HL-60 (cell line): Measurements from ENCODE around the gene IMP3.

Source experiments
- DNase-seq, 2 experiments: peaks; one replicate each; pipeline ENCODE4 v3.0.0-alpha.2; 2010 to 2020; ENCODE audit warnings: low read depth in 1 of 2, low spot score in 1 of 2
- H3K27ac ChIP-seq: fragments of 250-450 bp; sonication (Bioruptor Pico); replicated peaks from 2 replicates; pipeline ENCODE4 v1.5.1; 2020; ENCODE audit warnings: mild to moderate bottlenecking, moderate library complexity
- H3K27me3 ChIP-seq: fragments of 250-450 bp; sonication (Bioruptor Pico); 2 replicates; pipeline ENCODE4 v1.5.1; 2021; ENCODE audit warnings: mild to moderate bottlenecking, moderate library complexity; ENCODE audit not compliant: insufficient read depth, poor library complexity, severe bottlenecking
- H3K4me3 ChIP-seq: replicated peaks from 2 replicates; pipeline ENCODE4 v1.5.1; 2011; ENCODE audit warnings: mild to moderate bottlenecking, control low read depth, low read length; ENCODE audit not compliant: insufficient read depth
- CTCF ChIP-seq: IDR thresholded peaks from one replicate; pipeline ENCODE4 v1.5.1; 2011; ENCODE audit warnings: low read length, control low read depth, inconsistent platforms; ENCODE audit not compliant: insufficient read depth
- GABPA ChIP-seq: IDR thresholded peaks from 2 replicates; pipeline ENCODE4 v1.6.1; 2012; ENCODE audit warnings: low read depth
- POLR2AphosphoS5 ChIP-seq: IDR thresholded peaks from 2 replicates; pipeline ENCODE4 v1.6.1; 2012; ENCODE audit warnings: low read depth
- REST ChIP-seq: IDR thresholded peaks from 2 replicates; pipeline ENCODE4 v1.6.1; 2012; ENCODE audit warnings: low read depth; ENCODE audit not compliant: insufficient replicate concordance
- SPI1 ChIP-seq: IDR thresholded peaks from 2 replicates; pipeline ENCODE4 v1.6.1; 2012; ENCODE audit warnings: low read depth, mild to moderate bottlenecking, borderline replicate concordance

The IMP3 gene

GRCh38 chr15:75671730-75672602 is 31.9 kb upstream of the IMP3 start:
- no peaks in the 10 kb centered on the region for H3K27me3 ChIP-seq
- TF ChIP-seq POLR2AphosphoS5 (no peak), SPI1 (no peak), GABPA (no peak), CTCF (no peak), REST (no peak)
- H3K4me3 ChIP-seq: no peak overlapping the region
- no peak for DNase-seq
- no peak overlapping the region for H3K27ac ChIP-seq

- DNase-seq: no peak
- TF ChIP-seq CTCF (no peak), REST (no peak), GABPA (no peak), POLR2AphosphoS5 (no peak), SPI1 (no peak)
- Histone ChIP-seq H3K27me3 (no peaks in the 10 kb centered on the region), H3K27ac (no peak overlapping the region), H3K4me3 (no peak overlapping the region)
These were observed 29.8 kb upstream of the IMP3 start for GRCh38 chr15:75669879-75670212.

GRCh38 chr15:75669191-75669878 is 29.3 kb upstream of the IMP3 start:
- no peak overlapping the region for H3K27ac ChIP-seq
- no peaks in the 10 kb centered on the region for H3K27me3 ChIP-seq
- no peak overlapping the region for H3K4me3 ChIP-seq
- no peak for DNase-seq
- TF ChIP-seq SPI1 (no peak), CTCF (no peak), GABPA (no peak), REST (no peak), POLR2AphosphoS5 (no peak)
